ENCODE measurements around the gene RELN. TPM values are rescaled to one million over a fixed set of nuclear protein-coding genes. Genes with fewer than 3 reads are reported as not detected.

The RELN gene
- total RNA-seq, 1 experiment from 2014 or later, result 0.20 TPM

DNA sequence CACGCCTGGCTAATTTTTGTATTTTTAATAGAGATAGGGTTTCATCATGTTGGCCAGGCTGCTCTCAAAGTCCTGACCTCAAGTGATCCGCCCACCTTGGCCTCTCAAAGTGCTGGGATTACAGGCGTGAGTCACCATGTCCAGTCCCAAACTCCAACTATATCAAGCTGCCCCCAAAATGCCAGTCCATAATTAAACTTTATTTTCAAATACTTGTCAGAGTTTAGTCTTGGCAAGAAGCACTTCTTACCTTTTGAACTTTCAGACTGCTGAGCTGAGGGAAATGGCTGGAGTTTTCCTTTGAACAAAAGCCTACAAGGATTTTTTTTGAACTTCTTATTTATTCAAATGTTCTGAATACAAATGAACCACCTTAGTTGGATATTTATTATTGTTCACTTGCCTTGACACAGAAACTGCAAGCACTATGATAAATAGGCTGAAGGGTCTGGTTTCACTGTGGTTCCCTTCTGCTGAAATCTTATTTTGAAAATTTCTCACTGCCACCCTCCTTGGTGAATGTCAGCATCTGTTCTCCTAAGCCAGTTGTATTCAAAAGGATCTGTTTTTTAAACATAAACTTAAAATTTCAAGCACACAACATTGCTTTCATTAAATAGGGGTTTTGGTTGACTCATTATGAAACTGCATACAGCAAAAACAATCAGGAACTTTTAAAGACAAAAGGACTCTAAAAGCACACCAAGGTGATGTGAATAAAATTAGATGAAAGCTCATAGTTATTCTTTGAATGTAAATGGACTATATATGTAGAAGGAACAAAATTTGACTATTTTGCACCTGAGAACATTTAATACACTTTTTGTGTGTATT, 441.8 kb downstream of the RELN start:
- no peak overlapping the region for H3K27ac ChIP-seq (ENCODE audit: low read depth, low read length)
- no peaks in the 10 kb centered on the region for H3K79me2 ChIP-seq (ENCODE audit: insufficient read depth, low read length)
- intact Hi-C loops (cut with micrococcal nuclease), result no loop called here
- H3K9me3 ChIP-seq (ENCODE audit: control insufficient read depth in 1 of 2, insufficient read depth in 1 of 2, low read depth in 1 of 2, low read length in 2 of 2), result no peaks in the 10 kb centered on the region
- RAD21 ChIA-PET (ENCODE audit: low non-redundant PET in 1 of 2, low total read pairs in 2 of 2, uncharacterized antibody in 2 of 2, unreplicated experiment in 2 of 2), result no interaction called here
- H3K9me2 ChIP-seq (ENCODE audit: insufficient read depth), result no peaks in the 10 kb centered on the region
- no peaks in the 10 kb centered on the region for H3K4me1 ChIP-seq (ENCODE audit: control insufficient read depth in 1 of 2, insufficient read depth in 2 of 2, low read length in 2 of 2)
- H3K4me3 ChIP-seq (replicated peaks in 1 of 2; ENCODE audit: low read depth in 1 of 2, low read length in 2 of 2), result no peak overlapping the region
- CTCF ChIA-PET, result no interaction called here
- no peaks in the 10 kb centered on the region for H4K20me1 ChIP-seq (ENCODE audit: insufficient read depth)
- no peaks in the 10 kb centered on the region for H3K36me3 ChIP-seq (ENCODE audit: control insufficient read depth in 1 of 2, insufficient read depth in 2 of 2, low read length in 2 of 2)
- H3K4me2 ChIP-seq (ENCODE audit: low read length), result no peak overlapping the region
- H3K27me3 ChIP-seq (ENCODE audit: insufficient read depth, low read length), result peaks cover 28% of the 10 kb centered on the region; the same call in 1 of the 2 replicates
- no peak overlapping the region for H2AFZ ChIP-seq (ENCODE audit: low read depth, low read length, poor library complexity, severe bottlenecking)
- no TSS peak for BruUV-seq (replicated peaks)
- no peak for TF ChIP-seq POLR2A (IDR thresholded peaks at IDR 0.05; ENCODE audit: borderline replicate concordance, extremely low read depth, insufficient read depth, insufficient read length)
- no peak for TF ChIP-seq EZH2 (IDR thresholded peaks at IDR 0.05)
- no peak for TF ChIP-seq SIN3A (IDR thresholded peaks at IDR 0.05; ENCODE audit: low read depth)
- TF ChIP-seq JUND (IDR thresholded peaks at IDR 0.05), result no peak
- no peak for TF ChIP-seq REST (IDR thresholded peaks at IDR 0.05; ENCODE audit: low read depth)
- TF ChIP-seq FOSL1 (IDR thresholded peaks at IDR 0.05; ENCODE audit: low read depth), result no peak
- no peak for TF ChIP-seq ZBTB33 (IDR thresholded peaks at IDR 0.05; ENCODE audit: extremely low read depth, insufficient replicate concordance, low read length)
- TF ChIP-seq POLR2AphosphoS5 (IDR thresholded peaks at IDR 0.05; ENCODE audit: low read depth, low read length), result no peak
- TF ChIP-seq EZH2phosphoT487 (IDR thresholded peaks at IDR 0.05; ENCODE audit: borderline replicate concordance), result no peak
- TF ChIP-seq MAX (IDR thresholded peaks at IDR 0.05), result no peak
- H3K9ac ChIP-seq (ENCODE audit: low read length), result no peak overlapping the region
- ATAC-seq (no peak), DNase-seq (ENCODE audit: low read depth, low spot score) (no peak)
- POLR2A ChIA-PET, result no interaction called here

Measured in HCT116 (cell line).